IPS DF 4.7 (cell line): ENCODE results near the gene IQGAP2.
"Not testable (repeated sequence)": the region's sequence is repeated elsewhere in the genome, so short reads cannot be mapped to it uniquely, and the experiment has no call there.

Experiments used
- DNase-seq: peaks from one replicate; pipeline ENCODE4 v3.0.0-alpha.2; 2013; ENCODE audit warnings: low spot score; ENCODE audit errors: extremely low read depth

IQGAP2 gene

GRCh38 chr5:76402886-76403765 lies at the start of gene IQGAP2:
TSS of gene IQGAP2 (plus strand) at chr5:76403285. CDS start at chr5:76403546, 261 bp downstream.
- no peak for DNase-seq

- no peak for DNase-seq
These were observed 46.2 kb upstream of the IQGAP2 start for GRCh38 chr5:76356887-76357286.

GRCh38 chr5:76363352-76364225 lies 39.5 kb upstream of the IQGAP2 start:
- no peak for DNase-seq

GRCh38 chr5:76364226-76364589 lies 38.9 kb upstream of the IQGAP2 start:
- DNase-seq: no peak

GRCh38 chr5:76365561-76365960 lies 37.5 kb upstream of the IQGAP2 start:
- DNase-seq: no peak

GRCh38 chr5:76366596-76366995 lies 36.5 kb upstream of the IQGAP2 start:
- DNase-seq: no peak

- DNase-seq: no peak
These were observed 35.3 kb upstream of the IQGAP2 start for GRCh38 chr5:76367623-76368371.

- no peak for DNase-seq
These were observed 34.1 kb upstream of the IQGAP2 start for GRCh38 chr5:76368941-76369340.

GRCh38 chr5:76369668-76370067 lies 33.4 kb upstream of the IQGAP2 start:
- DNase-seq: not testable (repeated sequence)

GRCh38 chr5:76371960-76372322 lies 31.1 kb upstream of the IQGAP2 start:
- DNase-seq: no peak

GRCh38 chr5:76372323-76373054 lies 30.6 kb upstream of the IQGAP2 start:
- no peak for DNase-seq

- no peak for DNase-seq
These were observed 26.8 kb upstream of the IQGAP2 start for GRCh38 chr5:76376148-76376865.

- DNase-seq: no peak
These were observed 26.2 kb upstream of the IQGAP2 start for GRCh38 chr5:76376866-76377230.

- no peak for DNase-seq
These were observed 24.7 kb upstream of the IQGAP2 start for GRCh38 chr5:76378355-76378754.

- no peak for DNase-seq
These were observed 23.8 kb upstream of the IQGAP2 start for GRCh38 chr5:76379316-76379715.

- DNase-seq: no peak
These were observed 23.2 kb upstream of the IQGAP2 start for GRCh38 chr5:76379855-76380254.

GRCh38 chr5:76380346-76381066 lies 22.6 kb upstream of the IQGAP2 start:
- no peak for DNase-seq

- DNase-seq: no peak
These were observed 19.8 kb upstream of the IQGAP2 start for GRCh38 chr5:76383126-76383832.

GRCh38 chr5:76384189-76384588 lies 18.9 kb upstream of the IQGAP2 start:
- no peak for DNase-seq
